CD4-positive, alpha-beta T cell (primary cell): ENCODE measurements around the gene RFC3. TPM values are rescaled to one million over a fixed set of nuclear protein-coding genes. Genes with fewer than 3 reads are reported as not detected.

Experiments
- ATAC-seq: fragments of 200-7000 bp; cut with Tn5 transposase; one replicate; pipeline ENCODE4 v1.10.0; 2022; ENCODE audit warnings: mild to moderate bottlenecking; ENCODE audit not compliant: poor library complexity
- CTCF ChIA-PET: fragments of 350-600 bp; sonication (Branson Sonifier 250); formaldehyde crosslinking; loops from one replicate; lab custom pipeline; 2021; ENCODE audit warnings: antibody characterized with exemption, inconsistent platforms; lab: Charles Lee
- POLR2A ChIA-PET: fragments of 350-600 bp; sonication (Branson Sonifier 250); formaldehyde crosslinking; loops from one replicate; lab custom pipeline; 2021; ENCODE audit warnings: antibody characterized with exemption, inconsistent platforms; lab: Charles Lee
- DNase-seq, 14 experiments: peaks; one replicate each; pipeline ENCODE4 v3.0.0-alpha.2; 2013 to 2020; ENCODE audit warnings: mixed read lengths in 2 of 14
- H3K27ac ChIP-seq, 2 donors: one replicate each; pipeline versions ENCODE4 v1.5.1 to v1.7.0; 2013; ENCODE audit warnings: low read length in 2 of 2, low read depth in 1 of 2, mild to moderate bottlenecking in 1 of 2
- H3K27me3 ChIP-seq, 2 experiments: 1 replicate in 1 of 2; 2 replicates in 1 of 2; pipeline versions ENCODE4 v1.6.1 to v1.7.0; 2013; ENCODE audit warnings: low read length in 2 of 2, control low read depth in 1 of 2, mild to moderate bottlenecking in 1 of 2, moderate library complexity in 1 of 2; ENCODE audit not compliant: insufficient read depth in 2 of 2, control insufficient read depth in 1 of 2
- H3K36me3 ChIP-seq: one replicate; pipeline ENCODE4 v1.6.1; 2013; ENCODE audit warnings: low read length, control low read depth; ENCODE audit not compliant: insufficient read depth
- H3K4me1 ChIP-seq: one replicate; pipeline ENCODE4 v1.6.1; 2013; ENCODE audit warnings: low read length, control low read depth; ENCODE audit not compliant: insufficient read depth
- H3K4me3 ChIP-seq: one replicate; pipeline ENCODE4 v1.5.1; 2013; ENCODE audit warnings: mild to moderate bottlenecking, low read length, moderate library complexity
- H3K9me3 ChIP-seq, 2 experiments: 1 replicate in 1 of 2; 2 replicates in 1 of 2; pipeline versions ENCODE4 v1.6.1 to v1.7.0; 2013; ENCODE audit warnings: low read length in 2 of 2, mild to moderate bottlenecking in 2 of 2, control low read depth in 1 of 2, moderate library complexity in 1 of 2; ENCODE audit not compliant: control insufficient read depth in 1 of 2, insufficient read depth in 1 of 2
- H3K27ac Mint-ChIP-seq: one replicate; pipeline ENCODE4 v1.8.0; 2020; ENCODE audit warnings: mixed read lengths
- H3K27me3 Mint-ChIP-seq: one replicate; pipeline ENCODE4 v1.8.0; 2021; ENCODE audit warnings: mixed read lengths
- H3K36me3 Mint-ChIP-seq: one replicate; pipeline ENCODE4 v1.8.0; 2021; ENCODE audit warnings: low read depth, mixed read lengths
- H3K4me1 Mint-ChIP-seq: one replicate; pipeline ENCODE4 v1.8.0; 2021; ENCODE audit warnings: low read depth, mixed read lengths
- H3K4me3 Mint-ChIP-seq: one replicate; pipeline ENCODE4 v1.8.0; 2020; ENCODE audit warnings: mild to moderate bottlenecking, mixed read lengths
- H3K9me3 Mint-ChIP-seq: one replicate; pipeline ENCODE4 v1.8.0; 2020; ENCODE audit warnings: mixed read lengths
- intact Hi-C, 2 experiments: fragments of 100-400 bp; cut with DNase I in 1 of 2; cut with micrococcal nuclease in 1 of 2; formaldehyde crosslinking; loops; one replicate each; pipeline versions ENCODE4 v1.15.1 to v1.9.0; 2023 to 2025; cut with DNase I, micrococcal nuclease
- total RNA-seq, 174 experiments: library from RNA in 2 of 174; stranded (reverse) in 2 of 174; gene quantifications; one replicate each; pipeline ENCODE4 v1.2.3 and lab custom pipeline; 2021 to 2026
- TF ChIP-seq, protein P1 (sequence below): fragments of 200-600 bp; IDR thresholded peaks from one replicate; pipeline ENCODE4 v1.8.0; 2022; ENCODE audit warnings: antibody characterized with exemption, mild to moderate bottlenecking

RFC3 gene
- total RNA-seq, 2 experiments from 2014 or later, result 4.5 TPM

- Histone ChIP-seq H3K4me1 (no peaks in the 10 kb centered on the region), H3K9me3 (peaks cover 0 to 3% of the 10 kb centered on the region in 2 experiments), H3K36me3 (no peaks in the 10 kb centered on the region), H3K27ac (no peak overlapping the region), H3K4me3 (no peak overlapping the region), H3K27me3 (no peaks in the 10 kb centered on the region)
- TF ChIP-seq, protein P1, sequence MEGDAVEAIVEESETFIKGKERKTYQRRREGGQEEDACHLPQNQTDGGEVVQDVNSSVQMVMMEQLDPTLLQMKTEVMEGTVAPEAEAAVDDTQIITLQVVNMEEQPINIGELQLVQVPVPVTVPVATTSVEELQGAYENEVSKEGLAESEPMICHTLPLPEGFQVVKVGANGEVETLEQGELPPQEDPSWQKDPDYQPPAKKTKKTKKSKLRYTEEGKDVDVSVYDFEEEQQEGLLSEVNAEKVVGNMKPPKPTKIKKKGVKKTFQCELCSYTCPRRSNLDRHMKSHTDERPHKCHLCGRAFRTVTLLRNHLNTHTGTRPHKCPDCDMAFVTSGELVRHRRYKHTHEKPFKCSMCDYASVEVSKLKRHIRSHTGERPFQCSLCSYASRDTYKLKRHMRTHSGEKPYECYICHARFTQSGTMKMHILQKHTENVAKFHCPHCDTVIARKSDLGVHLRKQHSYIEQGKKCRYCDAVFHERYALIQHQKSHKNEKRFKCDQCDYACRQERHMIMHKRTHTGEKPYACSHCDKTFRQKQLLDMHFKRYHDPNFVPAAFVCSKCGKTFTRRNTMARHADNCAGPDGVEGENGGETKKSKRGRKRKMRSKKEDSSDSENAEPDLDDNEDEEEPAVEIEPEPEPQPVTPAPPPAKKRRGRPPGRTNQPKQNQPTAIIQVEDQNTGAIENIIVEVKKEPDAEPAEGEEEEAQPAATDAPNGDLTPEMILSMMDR, result no peak
- no peak for ATAC-seq
- peaks cover 4% of the 10 kb centered on the region for H3K9me3 Mint-ChIP-seq
- CTCF ChIA-PET, result no interaction called here
- no peak for DNase-seq
- H3K4me1 Mint-ChIP-seq, result no peaks in the 10 kb centered on the region
- POLR2A ChIA-PET, result no interaction called here
- intact Hi-C loops, result no loop called here
- H3K27ac Mint-ChIP-seq, result no peak overlapping the region
- H3K36me3 Mint-ChIP-seq, result peaks cover 15% of the 10 kb centered on the region
- H3K27me3 Mint-ChIP-seq, result no peaks in the 10 kb centered on the region
- H3K4me3 Mint-ChIP-seq, result no peak overlapping the region
Measured at GRCh38 chr13:33882804-33883203, 64.9 kb downstream of the RFC3 start.

GRCh38 chr13:33884531-33885220 is 66.7 kb downstream of the RFC3 start:
- no peak for DNase-seq
- no peak overlapping the region for H3K4me3 Mint-ChIP-seq
- H3K4me1 Mint-ChIP-seq, result no peaks in the 10 kb centered on the region
- no peak overlapping the region for H3K27ac ChIP-seq
- H3K36me3 Mint-ChIP-seq, result peaks cover 18% of the 10 kb centered on the region
- no peak overlapping the region for H3K4me3 ChIP-seq
- TF ChIP-seq, protein P1, result no peak
- H3K4me1 ChIP-seq, result no peaks in the 10 kb centered on the region
- peaks cover 0 to 3% of the 10 kb centered on the region in 2 experiments for H3K9me3 ChIP-seq
- no peak for ATAC-seq
- H3K36me3 ChIP-seq, result no peaks in the 10 kb centered on the region
- peaks cover 6% of the 10 kb centered on the region for H3K9me3 Mint-ChIP-seq
- H3K27me3 ChIP-seq, result no peaks in the 10 kb centered on the region
- CTCF ChIA-PET, result no interaction called here
- H3K27ac Mint-ChIP-seq, result no peak overlapping the region
- no peaks in the 10 kb centered on the region for H3K27me3 Mint-ChIP-seq
- POLR2A ChIA-PET, result no interaction called here
- intact Hi-C loops, result no loop called here
